Suprapubic skin (tissue), 4 donors: Measurements from ENCODE around the gene L3HYPDH. TPM values are rescaled to one million over a fixed set of nuclear protein-coding genes. Genes with fewer than 3 reads are reported as not detected.

Experiments
- DNase-seq, 2 donors: peaks; one replicate each; pipeline ENCODE4 v3.0.0-alpha.2; 2019; ENCODE audit warnings: low spot score in 2 of 2
- H3K27ac ChIP-seq: fragments of 200-600 bp; sonication (generic); one replicate; pipeline ENCODE4 v1.5.1; 2019
- H3K27me3 ChIP-seq: fragments of 200-600 bp; sonication (generic); one replicate; pipeline ENCODE4 v1.5.1; 2019
- H3K36me3 ChIP-seq: fragments of 200-600 bp; sonication (generic); one replicate; pipeline ENCODE4 v1.5.1; 2019
- H3K4me1 ChIP-seq: fragments of 200-600 bp; sonication (generic); one replicate; pipeline ENCODE4 v1.5.1; 2019
- H3K4me3 ChIP-seq: fragments of 200-600 bp; sonication (generic); one replicate; pipeline ENCODE4 v1.5.1; 2019; ENCODE audit warnings: mild to moderate bottlenecking
- H3K9me3 ChIP-seq: fragments of 200-600 bp; sonication (generic); one replicate; pipeline ENCODE4 v1.5.1; 2019
- EP300 ChIP-seq: sonication (generic); formaldehyde crosslinking; IDR thresholded peaks from one replicate; pipeline ENCODE4 v1.6.1; 2017; ENCODE audit warnings: antibody characterized with exemption
- POLR2A ChIP-seq, 2 donors: fragments of 450-650 bp; IDR thresholded peaks; one replicate each; pipeline ENCODE4 v1.6.1; 2017; ENCODE audit warnings: antibody characterized with exemption in 2 of 2, mild to moderate bottlenecking in 2 of 2, moderate library complexity in 2 of 2
- POLR2AphosphoS5 ChIP-seq, 3 donors: sonication (generic); formaldehyde crosslinking; IDR thresholded peaks; one replicate each; pipeline ENCODE4 v1.6.1; 2017; ENCODE audit warnings: antibody characterized with exemption in 3 of 3
- WGBS: methylation state at CpG from one replicate; pipeline ENCODE4 v1.1.5; 2018; 5-methylcytosine and 5-hydroxymethylcytosine counted together
- total RNA-seq, 4 donors: library from RNA; depleted of rRNA; stranded (reverse); fragments of >200 nt; gene quantifications; one replicate each; pipeline ENCODE4 v1.1.0, GENCODE V29; 2016
- TF ChIP-seq, protein P1 (sequence below), 2 donors: fragments of 200-600 bp in 1 of 2; fragments of 450-650 bp in 1 of 2; sonication (generic) in 1 of 2; IDR thresholded peaks; one replicate each; pipeline ENCODE4 v1.5.1; 2016 to 2019; ENCODE audit warnings: antibody characterized with exemption in 2 of 2, mild to moderate bottlenecking in 1 of 2, moderate library complexity in 1 of 2

L3HYPDH gene
- total RNA-seq, 4 donors from 2014 or later = 15.3 to 59.1 (median 23.3) TPM

DNA sequence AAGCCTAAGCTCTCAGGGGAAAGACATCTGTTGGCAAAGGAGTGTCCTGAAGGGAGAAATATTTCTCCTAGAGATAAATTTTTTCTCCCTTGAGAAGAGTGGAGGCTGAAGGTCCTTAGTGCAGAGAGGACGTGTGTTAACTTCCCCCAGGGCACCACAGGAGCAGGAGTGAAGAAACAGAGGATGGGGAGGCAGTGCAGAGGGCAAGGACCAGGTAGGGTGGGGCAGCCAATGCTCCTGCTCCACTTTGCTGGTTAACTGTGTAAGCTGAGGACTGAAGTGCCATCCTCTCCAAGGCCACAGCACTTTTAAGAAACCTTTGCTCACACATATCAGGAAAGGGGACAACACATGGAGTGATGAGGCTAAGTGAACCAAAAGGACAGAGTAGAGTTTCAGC is 4.0 kb downstream of the L3HYPDH start:
- H3K27ac ChIP-seq = no peak overlapping the region

DNA sequence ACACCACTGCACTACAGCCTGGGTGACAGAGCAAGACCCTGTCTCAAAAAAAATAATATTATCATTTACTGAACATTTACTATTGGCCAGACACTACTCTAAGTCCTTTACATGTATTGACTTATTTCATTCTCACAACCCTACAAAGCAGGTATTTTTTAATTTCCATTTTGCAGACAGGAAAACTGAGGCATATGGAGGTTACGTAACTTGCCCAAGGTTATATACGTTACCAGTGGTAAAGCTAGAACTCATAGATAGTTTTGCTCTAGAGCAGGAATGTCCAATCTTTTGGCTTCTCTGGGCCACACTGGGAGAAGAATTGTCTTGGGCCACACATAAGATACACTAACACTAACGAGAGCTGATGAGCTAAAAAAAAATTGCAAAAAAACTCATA is 5.7 kb downstream of the L3HYPDH start:
- 95% methylated on average over 3 of the region's 3 CpGs for WGBS
- TF ChIP-seq POLR2AphosphoS5 (IDR thresholded peaks at IDR 0.05) (no peak), POLR2A (IDR thresholded peaks at IDR 0.05) (no peak), EP300 (no peak)
- TF ChIP-seq, protein P1, sequence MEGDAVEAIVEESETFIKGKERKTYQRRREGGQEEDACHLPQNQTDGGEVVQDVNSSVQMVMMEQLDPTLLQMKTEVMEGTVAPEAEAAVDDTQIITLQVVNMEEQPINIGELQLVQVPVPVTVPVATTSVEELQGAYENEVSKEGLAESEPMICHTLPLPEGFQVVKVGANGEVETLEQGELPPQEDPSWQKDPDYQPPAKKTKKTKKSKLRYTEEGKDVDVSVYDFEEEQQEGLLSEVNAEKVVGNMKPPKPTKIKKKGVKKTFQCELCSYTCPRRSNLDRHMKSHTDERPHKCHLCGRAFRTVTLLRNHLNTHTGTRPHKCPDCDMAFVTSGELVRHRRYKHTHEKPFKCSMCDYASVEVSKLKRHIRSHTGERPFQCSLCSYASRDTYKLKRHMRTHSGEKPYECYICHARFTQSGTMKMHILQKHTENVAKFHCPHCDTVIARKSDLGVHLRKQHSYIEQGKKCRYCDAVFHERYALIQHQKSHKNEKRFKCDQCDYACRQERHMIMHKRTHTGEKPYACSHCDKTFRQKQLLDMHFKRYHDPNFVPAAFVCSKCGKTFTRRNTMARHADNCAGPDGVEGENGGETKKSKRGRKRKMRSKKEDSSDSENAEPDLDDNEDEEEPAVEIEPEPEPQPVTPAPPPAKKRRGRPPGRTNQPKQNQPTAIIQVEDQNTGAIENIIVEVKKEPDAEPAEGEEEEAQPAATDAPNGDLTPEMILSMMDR (IDR thresholded peaks at IDR 0.05) = no peak
- DNase-seq = no peak
- Histone ChIP-seq H3K9me3 (no peaks in the 10 kb centered on the region), H3K27ac (no peak overlapping the region), H3K27me3 (no peaks in the 10 kb centered on the region), H3K4me3 (no peak overlapping the region), H3K36me3 (peaks cover 23% of the 10 kb centered on the region), H3K4me1 (peaks cover 25% of the 10 kb centered on the region)

More for the DNA sequence above, 4.0 kb downstream of the L3HYPDH start:
- Histone ChIP-seq H3K4me3 (no peak overlapping the region), H3K4me1 (peaks cover 29% of the 10 kb centered on the region), H3K27me3 (no peaks in the 10 kb centered on the region), H3K9me3 (no peaks in the 10 kb centered on the region), H3K36me3 (peaks cover 11% of the 10 kb centered on the region)
- WGBS = 15% methylated on average over 1 of the region's 1 CpG
- TF ChIP-seq, protein P1 (IDR thresholded peaks at IDR 0.05) = no peak
- TF ChIP-seq POLR2A (IDR thresholded peaks at IDR 0.05) (no peak), POLR2AphosphoS5 (IDR thresholded peaks at IDR 0.05) (no peak), EP300 (no peak)
- DNase-seq = no peak

DNA sequence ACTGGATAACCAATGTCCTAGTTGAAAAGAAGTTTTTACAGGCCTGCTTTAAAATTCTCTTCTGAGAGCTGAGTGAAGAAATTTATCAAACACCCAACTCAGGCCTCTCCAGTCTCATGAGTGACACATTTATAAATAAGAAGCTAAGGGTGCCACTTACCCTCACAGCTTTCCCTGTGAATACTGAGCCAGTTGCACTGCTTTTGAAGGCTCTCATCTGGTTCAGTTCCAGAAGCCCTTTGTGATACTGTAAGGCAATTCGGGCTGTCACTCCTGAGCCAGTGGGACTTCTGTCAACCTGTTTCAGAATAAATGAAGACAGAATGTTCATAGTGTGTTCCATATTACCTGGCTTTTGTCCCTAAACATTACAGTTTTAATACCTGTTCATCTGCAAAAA is 8.5 kb downstream of the L3HYPDH start:
- Histone ChIP-seq H3K4me1 (peaks cover 4% of the 10 kb centered on the region), H3K4me3 (no peak overlapping the region), H3K36me3 (peaks cover 37% of the 10 kb centered on the region), H3K27ac (no peak overlapping the region), H3K9me3 (no peaks in the 10 kb centered on the region), H3K27me3 (no peaks in the 10 kb centered on the region)
- WGBS = 95% methylated on average over 1 of the region's 1 CpG
- no peak for TF ChIP-seq EP300
- no peak for TF ChIP-seq POLR2AphosphoS5 (IDR thresholded peaks at IDR 0.05)
- TF ChIP-seq, protein P1 (IDR thresholded peaks at IDR 0.05) = no peak
- TF ChIP-seq POLR2A (IDR thresholded peaks at IDR 0.05) = no peak
- DNase-seq = no peak

DNA sequence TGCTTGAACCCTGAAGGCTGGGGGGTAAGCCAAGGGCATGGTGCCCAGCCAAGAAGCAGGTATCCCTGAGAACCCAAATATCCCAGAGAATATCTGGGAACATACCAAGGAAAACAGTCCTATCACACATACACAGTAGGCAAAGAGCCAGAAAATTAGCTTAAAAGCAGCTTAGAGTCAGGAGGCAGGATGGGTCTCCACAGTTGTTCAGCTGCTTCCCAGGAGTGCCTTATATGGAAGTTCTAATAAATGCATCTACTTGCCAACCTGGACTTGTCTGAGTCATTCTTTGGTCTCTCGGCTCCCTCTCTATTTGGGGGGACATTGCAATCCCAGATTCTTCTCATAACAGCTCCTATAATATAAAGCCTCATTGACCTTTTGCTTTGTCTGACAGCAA is 10.0 kb downstream of the L3HYPDH start:
- WGBS = 61% methylated on average over 1 of the region's 1 CpG
- no peaks in the 10 kb centered on the region for H3K4me1 ChIP-seq
- no peaks in the 10 kb centered on the region for H3K9me3 ChIP-seq
- H3K36me3 ChIP-seq = peaks cover 44% of the 10 kb centered on the region
- H3K27ac ChIP-seq = no peak overlapping the region
- DNase-seq = no peak
- H3K4me3 ChIP-seq = no peak overlapping the region
- TF ChIP-seq POLR2A (IDR thresholded peaks at IDR 0.05) = no peak
- no peak for TF ChIP-seq POLR2AphosphoS5 (IDR thresholded peaks at IDR 0.05)
- TF ChIP-seq, protein P1 (IDR thresholded peaks at IDR 0.05) = no peak
- TF ChIP-seq EP300 = no peak
- no peaks in the 10 kb centered on the region for H3K27me3 ChIP-seq

DNA sequence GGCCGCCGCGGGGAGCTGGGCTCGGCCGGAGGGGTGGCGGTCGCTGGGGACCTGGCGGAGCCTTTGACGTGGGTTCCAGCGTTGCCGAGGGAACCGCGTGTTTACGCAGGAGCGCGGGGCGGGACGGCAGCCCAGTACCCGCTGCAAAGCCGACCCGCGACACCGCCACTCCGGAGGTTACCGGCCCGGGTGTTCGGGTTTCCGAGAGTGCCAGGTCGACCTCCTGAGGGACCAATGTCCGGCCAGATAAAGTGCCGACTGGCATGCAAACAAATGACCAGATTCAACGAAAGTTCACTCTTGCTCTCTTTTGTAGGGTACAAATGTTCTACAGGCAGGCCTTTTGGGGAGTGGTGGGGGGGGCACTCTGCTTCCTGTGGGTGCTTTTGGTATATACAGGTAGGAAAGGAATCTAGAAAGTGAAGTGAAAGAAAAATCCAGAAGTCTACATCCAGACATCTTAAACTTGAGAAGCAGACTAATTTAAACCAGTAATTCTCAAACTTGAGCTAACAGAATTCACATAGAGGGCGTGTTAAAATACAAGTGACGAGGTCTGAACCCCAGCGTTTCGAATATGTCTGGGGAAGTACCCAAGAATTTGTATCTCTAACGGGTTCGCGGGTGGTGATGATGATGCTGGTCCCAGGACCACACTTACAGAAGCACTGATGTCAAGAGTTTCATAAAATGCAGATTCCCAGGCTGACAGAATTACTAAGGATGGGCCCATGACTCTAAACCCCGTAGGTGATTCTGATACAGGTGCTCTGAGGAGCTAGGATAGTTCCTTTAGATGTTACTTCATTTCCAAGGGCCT is 18.7 kb downstream of the L3HYPDH start, which contains the start of gene GPR135:
Gene GPR135, minus strand, starts transcription at position 65 of the 820 bp plus-strand sequence. CDS start 154 bp downstream, outside the sequence.
- TF ChIP-seq EP300 = no peak
- TF ChIP-seq, protein P1 (IDR thresholded peaks at IDR 0.05) = no peak
- no peak for TF ChIP-seq POLR2A (IDR thresholded peaks at IDR 0.05)
- no peak for TF ChIP-seq POLR2AphosphoS5 (IDR thresholded peaks at IDR 0.05)
- no peaks in the 10 kb centered on the region for H3K27me3 ChIP-seq
- H3K36me3 ChIP-seq = peaks cover 5% of the 10 kb centered on the region
- peak in 1 of 2 donors; percentile 80 for DNase-seq
- H3K4me1 ChIP-seq = peaks cover 17% of the 10 kb centered on the region
- H3K4me3 ChIP-seq = peak within 1 kb of the TSS; percentile 78
- peak within 1 kb of the TSS; percentile 48 for H3K27ac ChIP-seq
- 35% methylated on average over 23 of the region's 40 CpGs for WGBS
- H3K9me3 ChIP-seq = no peaks in the 10 kb centered on the region
